GM13977 (cell line): ENCODE data around the gene ARHGAP15.

Experiments used
- DNase-seq: peaks from one replicate; pipeline ENCODE4 v3.0.0; 2012; ENCODE audit warnings: low spot score
- CTCF ChIP-seq: IDR thresholded peaks from 2 replicates; pipeline ENCODE4 v1.5.1; 2012; ENCODE audit warnings: mild to moderate bottlenecking, control low read depth; ENCODE audit not compliant: insufficient read depth; ENCODE audit errors: extremely low read depth, missing control alignments
- in situ Hi-C: fragments of 300-500 bp; cut with MboI; formaldehyde crosslinking; loops from one replicate; pipeline ENCODE4 v1.12.0; 2022; ENCODE audit warnings: low sequenced_read_pairs, low pct_unique_long_range_greater_than_20kb, mixed read lengths, inconsistent platforms; ENCODE audit not compliant: unreplicated experiment

The ARHGAP15 gene

GRCh38 chr2:143453981-143454511, 324.8 kb downstream of the ARHGAP15 start:
- no peak for TF ChIP-seq CTCF
- no peak for DNase-seq
- in situ Hi-C loops, result no loop called here

GRCh38 chr2:143455317-143455716, 326.1 kb downstream of the ARHGAP15 start:
- no peak for TF ChIP-seq CTCF
- in situ Hi-C loops, result no loop called here
- DNase-seq, result no peak

- TF ChIP-seq CTCF, result no peak
- in situ Hi-C loops, result no loop called here
- DNase-seq, result no peak
These were observed 329.3 kb downstream of the ARHGAP15 start for GRCh38 chr2:143458258-143459190.

GRCh38 chr2:143460382-143460781, 331.2 kb downstream of the ARHGAP15 start:
- in situ Hi-C loops, result no loop called here
- no peak for DNase-seq
- TF ChIP-seq CTCF, result no peak

GRCh38 chr2:143463719-143464118, 334.5 kb downstream of the ARHGAP15 start:
- in situ Hi-C loops, result no loop called here
- TF ChIP-seq CTCF, result no peak
- DNase-seq, result no peak

- DNase-seq, result no peak
- no peak for TF ChIP-seq CTCF
- in situ Hi-C loops, result no loop called here
These were observed 337.2 kb downstream of the ARHGAP15 start for GRCh38 chr2:143466391-143466790.
